NK-92 (cell line): ENCODE results near the gene MRPL3.
"Not testable (repeated sequence)": the region's sequence is repeated elsewhere in the genome, so short reads cannot be mapped to it uniquely, and the experiment has no call there.

Experiments used
- DNase-seq: peaks from one replicate; lab custom pipeline; 2025; ENCODE audit not compliant: unreplicated experiment; lab: John Stamatoyannopoulos, UW

MRPL3 gene

DNA sequence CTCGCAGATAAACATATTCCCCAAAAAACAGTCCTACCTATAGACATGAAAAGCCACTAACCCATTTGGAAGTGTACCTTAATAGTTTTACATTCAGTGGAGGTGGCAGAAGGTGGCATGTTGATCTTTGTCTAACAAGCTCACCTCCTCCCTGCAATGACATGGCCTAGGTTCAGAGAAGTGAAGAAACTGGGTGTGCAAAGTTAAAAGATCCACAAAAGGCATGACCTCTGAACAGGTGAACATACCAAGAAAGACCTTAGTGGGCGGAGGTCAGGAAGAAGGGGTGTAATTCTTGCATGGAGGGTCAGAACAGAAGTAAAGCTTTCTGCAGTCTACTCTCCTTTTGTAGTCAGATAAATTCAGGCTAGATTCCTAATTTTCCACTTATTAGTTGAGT lies 822 bp downstream of the MRPL3 start:
- no peak for DNase-seq

DNA sequence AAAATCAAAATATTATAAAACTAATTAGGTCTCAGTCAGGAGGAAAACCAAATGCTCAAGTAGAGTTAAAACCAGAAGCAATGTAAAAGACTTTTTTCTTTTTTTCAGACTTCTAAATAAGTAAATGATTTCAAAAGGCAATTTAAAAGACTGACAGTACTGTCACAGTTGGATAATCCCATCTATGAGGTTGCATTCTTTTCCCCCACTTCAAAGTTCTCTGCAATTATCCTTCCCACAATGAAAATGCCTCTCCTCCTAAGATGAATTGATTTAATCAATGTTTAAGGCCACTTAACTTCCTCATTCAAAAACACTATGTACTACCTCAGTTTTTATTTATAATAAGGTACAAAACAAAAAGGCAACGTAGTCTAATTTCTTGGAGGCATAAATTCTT lies 8.1 kb downstream of the MRPL3 start:
- no peak for DNase-seq

DNA sequence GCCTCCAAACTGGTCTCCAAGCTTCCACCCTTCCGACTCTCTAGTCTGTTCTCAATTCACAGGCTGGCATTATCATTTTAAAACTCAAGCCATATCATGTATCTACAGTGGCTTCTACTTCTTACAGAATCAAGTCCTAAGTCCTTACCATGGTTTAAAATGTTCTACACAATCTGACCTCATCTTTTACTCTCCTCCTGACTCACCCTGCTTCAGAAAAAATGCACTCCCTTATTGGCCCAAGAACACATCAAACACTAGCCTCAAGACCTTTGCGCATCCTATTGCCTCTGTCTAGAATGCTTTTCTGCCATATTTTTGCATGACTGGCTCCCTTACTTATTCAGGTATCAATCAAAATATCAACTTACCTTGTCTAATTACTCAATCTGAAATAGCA lies 11.0 kb downstream of the MRPL3 start:
- DNase-seq = no peak

DNA sequence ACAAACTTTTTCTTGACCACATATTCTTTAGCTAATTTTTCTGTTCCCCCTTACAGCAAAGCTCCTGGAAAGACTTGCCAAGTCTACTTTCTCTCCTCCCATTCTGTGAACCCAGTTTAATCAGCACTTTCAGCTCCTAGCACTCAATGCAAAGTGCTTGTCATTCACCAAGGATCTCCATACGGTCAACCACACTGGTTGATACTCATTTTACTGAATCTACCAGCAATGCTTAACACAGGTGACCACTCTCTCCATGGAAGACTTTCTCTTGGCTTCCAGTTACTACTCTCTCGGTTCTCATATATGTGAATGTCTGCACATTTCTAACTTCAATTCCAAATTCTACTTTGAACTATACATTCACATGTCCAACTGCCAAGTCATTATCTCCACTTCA lies 11.7 kb downstream of the MRPL3 start:
- no peak for DNase-seq

DNA sequence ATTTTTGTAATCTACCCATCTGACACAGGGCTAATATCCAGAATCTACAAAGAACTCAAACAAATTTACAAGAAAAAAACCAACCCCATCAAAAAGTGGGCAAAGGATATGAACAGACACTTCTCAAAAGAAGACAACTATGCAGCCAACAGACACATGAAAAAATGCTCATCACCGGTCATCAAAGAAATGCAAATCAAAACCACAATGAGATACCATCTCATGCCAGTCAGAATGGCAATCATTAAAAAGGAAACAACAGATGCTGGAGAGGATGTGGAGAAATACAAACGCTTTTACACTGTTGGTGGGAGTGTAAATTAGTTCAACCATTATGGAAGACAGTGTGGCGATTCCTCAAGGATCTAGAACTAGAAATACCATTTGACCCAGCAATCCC lies 16.2 kb downstream of the MRPL3 start:
- DNase-seq = not testable (repeated sequence)

DNA sequence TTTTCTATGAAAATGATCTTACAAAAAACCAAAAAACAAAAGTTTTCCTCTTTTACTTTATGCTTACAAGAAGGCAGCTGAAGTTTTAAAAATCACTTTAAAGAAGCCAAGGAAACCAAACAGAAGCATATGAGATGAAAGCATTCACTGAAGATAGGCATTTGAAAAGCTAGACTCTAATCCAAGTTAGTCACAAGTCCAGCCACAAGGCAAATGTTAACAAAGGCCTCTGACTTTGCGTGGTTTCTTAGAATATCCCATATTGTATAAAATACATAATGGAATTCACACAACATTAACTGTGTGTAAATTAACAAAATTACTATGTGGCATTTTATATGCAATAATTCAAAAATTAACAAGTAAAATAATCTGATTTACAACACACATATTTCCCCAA lies 17.7 kb downstream of the MRPL3 start:
- DNase-seq = no peak

DNA sequence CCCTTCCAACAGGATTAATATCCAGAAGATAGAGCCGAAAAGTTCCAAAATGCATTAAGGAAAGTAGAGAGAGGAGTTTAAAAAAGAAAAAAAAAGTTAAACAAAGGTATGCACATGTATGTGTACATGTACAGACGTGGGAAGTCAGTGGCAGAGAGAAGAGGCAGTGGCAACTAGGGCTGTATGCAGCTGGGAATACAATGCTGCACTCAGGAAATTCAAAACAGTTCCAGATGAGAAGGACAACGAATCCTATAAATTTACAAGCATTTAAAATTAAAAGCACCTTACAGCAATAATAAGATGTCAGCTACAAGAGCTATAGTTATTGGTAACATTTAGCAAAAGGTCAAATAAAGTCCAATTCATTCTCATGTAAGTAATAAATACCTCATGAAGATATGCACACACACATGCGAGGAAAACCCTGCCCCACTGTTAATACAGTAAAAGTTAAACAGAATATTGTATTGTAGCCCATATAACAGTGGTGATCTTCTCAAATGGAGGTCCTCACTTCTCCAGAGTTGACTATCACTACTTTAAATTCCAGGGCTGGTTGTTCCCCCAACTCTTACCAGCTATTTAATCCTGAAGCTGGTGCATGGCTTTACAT lies 18.2 kb downstream of the MRPL3 start:
- no peak for DNase-seq

DNA sequence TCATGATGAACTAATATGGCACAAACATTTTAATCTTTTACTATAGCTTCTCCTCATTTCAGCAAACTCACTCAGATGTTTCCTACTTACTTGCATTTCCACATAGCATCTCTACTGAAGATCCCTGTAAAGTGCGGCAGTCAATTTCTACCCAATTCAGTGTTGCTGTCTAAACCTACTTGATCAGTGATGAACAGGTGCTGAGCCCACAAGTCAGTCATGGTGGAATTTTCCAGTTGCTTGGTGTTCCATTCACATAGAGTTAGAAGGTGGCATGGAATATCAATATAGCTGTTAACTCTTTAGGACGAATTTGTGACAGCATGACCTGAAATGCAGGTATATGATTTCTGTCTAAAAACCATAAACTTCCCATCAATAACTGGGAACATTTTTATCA lies 22.7 kb downstream of the MRPL3 start:
- no peak for DNase-seq

DNA sequence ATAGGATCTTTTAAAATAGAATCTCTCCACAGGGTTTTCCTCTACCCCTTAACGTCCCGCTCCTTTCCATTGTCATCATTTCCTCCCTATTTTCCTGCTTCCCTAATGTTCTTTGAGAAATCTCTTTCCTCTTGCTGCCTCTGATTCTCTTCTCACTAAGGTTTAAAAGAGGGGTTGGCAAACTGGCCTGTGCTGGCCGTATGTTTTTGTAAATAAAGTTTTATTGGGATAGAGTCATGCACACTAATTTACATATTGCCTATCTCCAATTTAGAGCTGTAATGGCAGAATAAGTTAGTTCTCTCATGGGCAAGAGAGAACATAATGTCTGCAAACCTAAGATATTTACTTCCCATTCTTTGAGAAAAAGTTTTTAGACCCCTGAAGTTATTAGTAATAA lies 25.0 kb downstream of the MRPL3 start:
- DNase-seq = no peak

DNA sequence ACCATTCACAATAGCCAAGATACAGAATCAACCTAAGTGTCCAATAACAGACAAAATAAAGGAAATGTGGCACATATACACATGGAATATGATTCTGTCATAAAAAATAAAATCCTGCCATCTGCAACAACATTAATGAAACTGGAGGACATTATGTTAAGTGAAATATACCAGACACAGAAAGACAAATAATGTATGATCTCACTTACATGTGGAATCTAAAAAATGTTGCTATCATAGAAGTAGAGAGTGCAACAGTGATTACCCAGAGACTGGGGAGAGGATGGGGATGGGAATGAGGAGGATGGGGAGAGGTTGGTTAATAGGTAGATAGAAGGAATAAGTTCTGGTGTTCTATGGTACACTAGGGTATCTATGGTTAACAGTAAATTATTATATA lies 28.7 kb downstream of the MRPL3 start:
- no peak for DNase-seq

DNA sequence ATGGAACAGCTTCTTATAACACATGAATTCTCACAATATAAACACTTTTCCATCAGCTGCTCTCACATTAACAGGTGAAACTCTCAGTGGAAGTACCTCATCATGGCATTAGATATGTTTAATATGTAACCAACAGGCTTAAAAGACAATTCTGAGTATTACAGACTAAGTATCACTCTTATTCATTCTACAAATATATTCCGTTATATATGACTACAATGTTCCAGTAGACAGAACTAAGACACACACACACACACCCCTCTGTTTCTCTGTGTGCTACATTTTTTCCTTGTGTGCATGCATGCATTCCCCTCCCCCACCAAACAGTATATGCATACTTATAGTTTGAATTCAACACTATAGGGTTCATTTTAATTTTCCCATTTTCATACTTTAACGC lies 32.4 kb downstream of the MRPL3 start:
- DNase-seq = no peak

DNA sequence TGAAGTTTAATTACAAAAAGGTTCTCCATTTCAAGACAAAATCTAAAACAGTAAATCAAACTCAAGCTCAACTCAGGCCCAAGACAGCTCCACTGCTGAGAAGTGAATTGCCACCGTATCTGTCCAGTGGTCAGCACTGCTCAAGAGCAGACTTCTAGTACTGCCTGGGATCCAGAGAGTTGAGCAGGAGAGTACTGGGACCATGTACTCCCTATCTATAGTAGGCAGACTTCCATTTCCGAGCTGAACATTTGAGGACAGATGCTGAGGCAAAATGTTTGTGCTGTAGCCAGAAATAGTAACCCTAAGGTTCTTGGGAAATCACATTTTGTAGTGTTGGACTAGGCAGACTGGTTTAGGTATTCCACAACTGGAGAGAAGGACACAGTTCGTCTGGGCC lies 44.1 kb downstream of the MRPL3 start:
- DNase-seq = no peak

DNA sequence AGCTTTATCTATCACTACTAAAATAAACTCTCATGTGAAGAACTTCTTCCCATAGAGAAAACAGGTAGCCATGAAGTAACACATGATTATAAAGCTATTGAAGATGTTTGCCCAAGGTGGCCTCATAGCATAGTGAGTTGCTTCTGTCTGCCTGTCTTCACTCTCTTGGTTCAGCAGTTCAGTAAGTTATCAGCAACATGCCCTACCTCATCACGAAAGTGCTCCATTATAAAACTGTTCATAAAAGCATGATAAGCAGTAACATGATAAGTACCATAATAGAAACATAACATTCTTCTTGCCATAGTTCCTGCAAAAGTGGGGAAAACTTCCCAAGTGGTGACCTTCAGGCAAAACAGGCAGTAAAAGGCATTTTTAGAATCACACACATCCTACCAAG lies 45.6 kb downstream of the MRPL3 start:
- no peak for DNase-seq

DNA sequence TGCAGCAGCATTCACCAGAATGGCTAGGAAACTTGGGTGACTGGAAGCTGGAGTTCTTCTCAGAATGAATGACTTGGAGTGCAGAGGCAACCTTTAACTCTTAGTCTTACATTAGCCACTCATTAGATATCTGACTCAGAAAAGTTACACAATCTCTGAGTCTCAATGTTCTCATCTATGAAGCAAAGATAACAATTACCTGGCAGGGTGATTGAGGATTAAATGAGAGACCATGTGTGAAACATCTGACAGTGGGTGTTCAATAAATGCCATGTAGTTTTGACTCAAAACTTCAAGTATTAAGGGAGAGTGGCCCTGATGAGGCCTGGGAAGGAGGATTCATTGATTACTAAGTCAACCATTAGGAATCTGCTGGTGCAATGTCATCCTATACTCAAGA lies 48.3 kb downstream of the MRPL3 start:
- DNase-seq = no peak

DNA sequence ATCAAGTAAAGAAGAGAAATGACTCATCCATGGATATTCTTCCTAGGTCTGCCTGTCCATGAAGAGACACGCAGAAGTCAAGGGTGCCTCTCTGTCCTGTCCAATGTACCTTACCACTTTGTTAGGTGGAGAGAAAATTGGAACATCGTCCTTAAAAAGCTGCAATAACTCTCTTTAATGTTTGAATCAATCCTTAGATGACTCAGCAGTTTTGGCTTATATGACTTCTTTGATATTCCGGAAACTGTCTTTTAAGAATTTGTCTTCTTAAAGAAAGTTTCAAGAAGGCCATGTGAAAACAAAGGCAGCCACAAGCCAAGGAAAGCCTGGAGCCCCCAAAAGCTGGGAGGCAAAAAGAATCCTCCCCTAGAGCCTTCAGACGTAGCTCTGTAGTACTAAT lies 49.2 kb downstream of the MRPL3 start:
- DNase-seq = no peak

DNA sequence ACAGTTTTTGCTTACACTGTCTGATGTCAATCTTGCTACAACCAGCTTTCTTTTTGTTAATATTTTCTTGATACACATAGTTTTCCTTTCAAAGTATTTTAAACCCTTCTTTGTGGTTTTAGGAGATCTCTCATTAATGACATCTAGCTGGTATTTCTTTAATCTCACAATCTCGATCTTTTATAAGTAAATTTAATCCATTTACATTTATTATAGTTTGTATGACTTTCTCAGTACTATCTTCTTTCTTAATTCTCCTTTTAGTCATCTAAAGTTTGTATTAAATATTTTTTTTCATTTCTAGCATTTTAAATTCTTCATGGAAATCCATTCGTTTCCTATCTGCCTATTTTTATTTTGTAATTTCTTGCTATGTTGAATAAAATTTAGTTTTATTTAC lies 55.4 kb downstream of the MRPL3 start:
- DNase-seq = no peak

DNA sequence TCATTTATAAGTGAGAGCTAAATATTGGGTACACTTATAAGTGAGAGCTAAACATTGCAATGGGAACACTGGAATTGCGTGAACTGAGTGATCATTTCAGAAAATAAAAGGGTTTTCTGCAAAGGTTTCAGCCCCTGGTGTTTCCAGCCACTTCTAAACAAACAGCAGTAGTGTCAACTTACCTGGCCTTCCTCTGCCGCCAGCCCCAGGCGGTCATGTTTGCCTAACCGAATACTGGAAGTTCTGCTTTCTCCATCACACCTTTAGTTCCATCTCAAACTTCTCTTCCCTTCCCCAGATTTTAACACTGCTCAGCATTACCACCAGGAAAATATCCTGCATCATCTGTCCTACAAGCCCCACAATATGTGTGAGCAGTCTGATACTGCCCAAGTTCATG lies 58.6 kb downstream of the MRPL3 start:
- no peak for DNase-seq

DNA sequence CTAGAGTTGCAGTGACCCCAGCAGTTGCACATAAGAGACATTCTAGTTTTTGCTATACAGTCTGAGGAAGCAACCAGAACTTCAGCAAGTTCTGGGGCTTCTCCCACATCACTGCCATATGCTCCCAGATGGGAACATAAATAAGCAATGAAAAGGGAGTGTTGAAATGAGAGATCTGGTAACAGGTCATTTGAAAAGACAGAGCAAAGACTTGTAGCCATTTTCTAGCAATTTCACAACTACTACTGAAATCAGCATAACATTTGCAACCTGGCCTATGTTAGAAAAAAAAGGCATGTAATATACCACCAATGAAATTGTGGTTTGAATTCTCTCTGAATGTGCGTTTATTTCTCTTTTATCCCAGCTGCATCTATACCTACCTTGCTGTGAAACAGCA lies 63.7 kb downstream of the MRPL3 start:
- no peak for DNase-seq

DNA sequence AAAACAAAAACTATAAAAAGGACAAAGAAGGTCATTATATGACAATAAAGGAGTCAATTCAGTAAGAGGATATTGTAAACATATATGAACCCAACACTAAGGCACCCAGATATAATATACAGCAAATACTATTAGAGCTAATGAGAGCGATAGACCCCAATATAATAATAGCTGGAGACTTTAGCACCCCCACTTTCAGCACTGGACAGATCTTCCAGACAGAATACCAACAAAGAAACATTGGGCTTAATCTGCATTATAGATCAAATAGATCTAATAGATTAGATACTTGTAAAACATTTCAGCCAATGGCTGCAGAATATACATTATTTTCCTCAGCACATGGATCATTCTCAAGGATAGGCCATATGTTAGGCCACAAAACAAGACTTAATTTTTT lies 67.8 kb downstream of the MRPL3 start:
- DNase-seq = no peak

DNA sequence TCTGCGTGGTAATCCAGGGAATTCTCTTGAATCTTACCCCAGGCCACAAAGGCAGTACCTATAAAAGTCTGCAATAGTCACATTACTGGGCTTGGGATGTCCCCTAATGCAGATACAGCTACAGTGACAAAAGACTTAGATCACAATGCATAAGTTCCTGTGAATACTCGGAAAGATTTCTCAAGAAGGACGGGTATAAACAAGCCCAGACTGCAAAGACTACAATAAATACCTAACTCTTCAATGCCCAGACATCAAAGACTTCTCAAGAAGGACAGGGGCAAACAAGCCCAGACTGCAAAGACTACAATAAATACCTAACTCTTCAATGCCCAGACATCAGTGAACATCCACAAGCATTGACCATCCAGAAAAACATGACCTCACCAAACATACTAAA lies 70.3 kb downstream of the MRPL3 start:
- no peak for DNase-seq

DNA sequence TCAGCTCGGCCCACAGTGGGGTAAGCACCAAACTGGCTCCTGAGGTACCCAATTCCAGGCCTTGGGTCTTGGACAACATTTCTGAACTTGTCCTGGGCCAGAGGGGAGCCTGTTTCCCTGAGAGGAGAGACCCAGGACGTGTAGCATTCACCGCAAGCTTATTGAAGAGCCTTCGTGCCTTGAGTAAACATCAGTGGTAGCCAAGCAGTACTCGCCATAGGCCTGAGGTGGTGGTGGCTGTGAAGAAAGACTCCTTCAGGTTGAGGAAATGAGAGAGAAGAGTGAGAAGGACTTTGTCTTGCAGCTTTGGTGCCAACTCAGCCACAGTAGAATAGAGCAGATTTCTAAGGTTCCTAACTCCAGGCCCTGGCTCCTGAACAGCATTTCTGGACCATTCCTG lies 71.0 kb downstream of the MRPL3 start:
- DNase-seq = no peak

DNA sequence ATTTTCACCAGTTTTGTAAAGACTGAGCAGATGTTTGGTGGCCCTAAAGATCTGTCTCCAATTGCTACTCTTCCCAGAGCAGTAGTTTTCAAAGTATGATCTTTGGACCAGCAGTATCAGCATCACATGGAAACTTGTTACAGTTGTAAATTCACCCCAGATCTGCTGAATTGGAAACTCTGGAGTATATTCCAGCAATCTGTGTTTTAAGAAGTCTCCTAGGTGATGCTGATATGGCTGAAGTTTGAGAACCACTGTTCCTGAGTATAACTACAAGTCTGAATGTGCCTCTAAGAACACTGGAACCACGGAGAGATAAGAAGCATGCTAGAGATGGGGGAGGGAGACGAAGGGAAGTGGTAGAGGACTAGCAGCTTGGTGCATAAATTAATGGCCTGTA lies 75.5 kb downstream of the MRPL3 start:
- DNase-seq = no peak

DNA sequence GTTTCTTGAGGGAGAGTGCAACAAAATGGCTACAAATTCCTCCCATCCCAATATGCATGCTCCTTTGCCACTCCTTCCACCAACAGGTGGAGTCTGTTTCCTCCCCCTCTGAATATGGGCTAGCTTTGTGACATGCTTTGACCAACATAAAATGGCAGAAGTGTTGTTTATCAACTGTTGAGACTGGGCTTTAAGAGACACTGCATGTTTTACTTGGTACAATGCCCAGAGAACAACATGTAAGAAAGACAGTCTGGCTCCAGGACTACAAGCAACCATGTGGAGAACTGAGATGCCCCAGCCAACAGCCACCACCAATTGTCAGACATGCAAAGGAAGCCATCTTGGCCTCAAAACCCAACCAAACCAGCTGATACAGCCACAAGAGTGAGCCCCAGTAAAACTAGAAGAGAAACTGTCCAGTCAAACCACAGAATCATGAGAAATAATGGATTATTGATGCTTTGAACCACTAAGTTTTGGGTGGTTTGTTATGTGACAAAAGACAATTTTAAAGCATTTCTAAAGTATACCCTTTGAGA lies 80.7 kb downstream of the MRPL3 start:
- DNase-seq = no peak

DNA sequence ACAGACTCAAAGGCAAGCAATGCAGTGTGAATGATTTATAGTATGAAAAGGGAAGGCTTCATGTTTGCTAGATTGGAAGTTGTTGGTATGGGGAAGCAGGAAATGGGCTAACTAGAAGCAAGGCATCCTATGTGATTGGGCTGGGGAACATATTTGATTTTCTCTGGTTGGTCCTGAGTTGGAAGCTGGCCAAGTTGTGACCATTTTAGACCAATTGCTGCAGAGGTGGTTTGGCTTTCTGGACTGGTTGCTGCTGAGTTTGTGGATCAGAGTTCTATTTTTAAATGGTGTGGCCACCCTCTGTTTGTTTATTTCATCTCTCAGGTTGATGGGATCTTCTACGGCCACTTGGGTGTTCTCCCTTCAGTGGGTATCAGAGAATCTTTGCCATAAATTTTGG lies 81.5 kb downstream of the MRPL3 start:
- no peak for DNase-seq
